Sigmoid colon (tissue), 4 donors: ENCODE results near the gene HOXB13.

ENCODE experiments used
- EP300 ChIP-seq, 4 donors: sonication (generic); formaldehyde crosslinking; IDR thresholded peaks; one replicate each; pipeline ENCODE4 v1.6.1; 2017; ENCODE audit warnings: antibody characterized with exemption in 4 of 4
- POLR2A ChIP-seq, 2 donors: fragments of 450-650 bp; IDR thresholded peaks; one replicate each; pipeline ENCODE4 v1.6.1; 2016; ENCODE audit warnings: antibody characterized with exemption in 2 of 2, mild to moderate bottlenecking in 2 of 2, moderate library complexity in 2 of 2
- POLR2AphosphoS5 ChIP-seq, 4 donors: sonication (generic); formaldehyde crosslinking; IDR thresholded peaks; one replicate each; pipeline ENCODE4 v1.6.1; 2017; ENCODE audit warnings: antibody characterized with exemption in 4 of 4
- TF ChIP-seq, protein P1 (sequence below), 4 experiments: fragments of 450-650 bp in 3 of 4; fragments of 200-600 bp in 1 of 4; IDR thresholded peaks; one replicate each; pipeline ENCODE4 v1.5.1; 2016 to 2019; ENCODE audit warnings: antibody characterized with exemption in 4 of 4, mild to moderate bottlenecking in 3 of 4, moderate library complexity in 2 of 4

DNA sequence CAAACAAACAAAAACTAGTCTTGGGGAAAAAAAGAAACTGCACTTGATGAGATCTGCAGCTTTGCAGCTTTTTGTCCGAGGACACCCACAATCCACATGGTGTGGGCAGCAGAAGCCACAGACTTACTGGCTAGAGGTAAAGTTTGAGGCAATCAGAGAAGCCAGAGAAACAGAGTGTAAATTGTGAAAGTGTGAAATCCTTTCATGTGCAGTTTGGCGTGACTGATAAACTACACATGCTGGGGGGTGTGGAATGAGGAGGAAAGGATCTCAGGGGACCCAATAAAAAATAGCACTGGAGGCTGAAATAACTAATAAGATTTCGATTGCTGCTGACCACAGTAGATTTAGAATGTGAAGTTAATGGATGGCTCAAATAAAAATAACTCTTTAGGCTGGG lies 42.4 kb upstream of the HOXB13 start:
- TF ChIP-seq EP300 (IDR thresholded peaks at IDR 0.05) (no peak), POLR2A (IDR thresholded peaks at IDR 0.05) (no peak), POLR2AphosphoS5 (IDR thresholded peaks at IDR 0.05) (no peak)
- TF ChIP-seq, protein P1, sequence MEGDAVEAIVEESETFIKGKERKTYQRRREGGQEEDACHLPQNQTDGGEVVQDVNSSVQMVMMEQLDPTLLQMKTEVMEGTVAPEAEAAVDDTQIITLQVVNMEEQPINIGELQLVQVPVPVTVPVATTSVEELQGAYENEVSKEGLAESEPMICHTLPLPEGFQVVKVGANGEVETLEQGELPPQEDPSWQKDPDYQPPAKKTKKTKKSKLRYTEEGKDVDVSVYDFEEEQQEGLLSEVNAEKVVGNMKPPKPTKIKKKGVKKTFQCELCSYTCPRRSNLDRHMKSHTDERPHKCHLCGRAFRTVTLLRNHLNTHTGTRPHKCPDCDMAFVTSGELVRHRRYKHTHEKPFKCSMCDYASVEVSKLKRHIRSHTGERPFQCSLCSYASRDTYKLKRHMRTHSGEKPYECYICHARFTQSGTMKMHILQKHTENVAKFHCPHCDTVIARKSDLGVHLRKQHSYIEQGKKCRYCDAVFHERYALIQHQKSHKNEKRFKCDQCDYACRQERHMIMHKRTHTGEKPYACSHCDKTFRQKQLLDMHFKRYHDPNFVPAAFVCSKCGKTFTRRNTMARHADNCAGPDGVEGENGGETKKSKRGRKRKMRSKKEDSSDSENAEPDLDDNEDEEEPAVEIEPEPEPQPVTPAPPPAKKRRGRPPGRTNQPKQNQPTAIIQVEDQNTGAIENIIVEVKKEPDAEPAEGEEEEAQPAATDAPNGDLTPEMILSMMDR (IDR thresholded peaks at IDR 0.05) = no peak
